Measurements from ENCODE around the gene C18orf63.
"Not testable (repeated sequence)": the region's sequence is repeated elsewhere in the genome, so short reads cannot be mapped to it uniquely, and the experiment has no call there.

The C18orf63 gene

GRCh38 chr18:74303936-74304335, 11.7 kb upstream of the C18orf63 start:
- FAIRE-seq (no peak), DNase-seq (ENCODE audit: insufficient read length) (no peak)
- TF ChIP-seq POLR2AphosphoS5 (IDR thresholded peaks at IDR 0.05; ENCODE audit: low read depth, low read length) (no peak), POLR2A (IDR thresholded peaks at IDR 0.05; ENCODE audit: low read depth, low read length) (no peak), TAF1 (IDR thresholded peaks at IDR 0.05; ENCODE audit: borderline replicate concordance, low read depth, low read length) (no peak)

GRCh38 chr18:74310411-74310810, 5.2 kb upstream of the C18orf63 start:
- TF ChIP-seq POLR2A (IDR thresholded peaks at IDR 0.05; ENCODE audit: low read depth, low read length) (no peak), TAF1 (IDR thresholded peaks at IDR 0.05; ENCODE audit: borderline replicate concordance, low read depth, low read length) (no peak), POLR2AphosphoS5 (IDR thresholded peaks at IDR 0.05; ENCODE audit: low read depth, low read length) (no peak)
- no peak for FAIRE-seq
- no peak for DNase-seq (ENCODE audit: insufficient read length)

- no peak for FAIRE-seq
- no peak for DNase-seq (ENCODE audit: insufficient read length)
- no peak for TF ChIP-seq POLR2A (IDR thresholded peaks at IDR 0.05; ENCODE audit: low read depth, low read length)
- TF ChIP-seq POLR2AphosphoS5 (IDR thresholded peaks at IDR 0.05; ENCODE audit: low read depth, low read length), result no peak
- no peak for TF ChIP-seq TAF1 (IDR thresholded peaks at IDR 0.05; ENCODE audit: borderline replicate concordance, low read depth, low read length)
These were observed 4.6 kb upstream of the C18orf63 start for GRCh38 chr18:74311000-74311399.

- FAIRE-seq, result no peak
- TF ChIP-seq TAF1 (IDR thresholded peaks at IDR 0.05; ENCODE audit: borderline replicate concordance, low read depth, low read length), result no peak
- TF ChIP-seq POLR2AphosphoS5 (IDR thresholded peaks at IDR 0.05; ENCODE audit: low read depth, low read length), result no peak
- no peak for TF ChIP-seq POLR2A (IDR thresholded peaks at IDR 0.05; ENCODE audit: low read depth, low read length)
- DNase-seq (ENCODE audit: insufficient read length), result no peak
These were observed 728 bp upstream of the C18orf63 start for GRCh38 chr18:74314759-74315463.

GRCh38 chr18:74316257-74317170, 875 bp downstream of the C18orf63 start:
- no peak for DNase-seq (ENCODE audit: insufficient read length)
- FAIRE-seq, result no peak
- TF ChIP-seq POLR2AphosphoS5 (IDR thresholded peaks at IDR 0.05; ENCODE audit: low read depth, low read length), result no peak
- no peak for TF ChIP-seq TAF1 (IDR thresholded peaks at IDR 0.05; ENCODE audit: borderline replicate concordance, low read depth, low read length)
- TF ChIP-seq POLR2A (IDR thresholded peaks at IDR 0.05; ENCODE audit: low read depth, low read length), result no peak

- no peak for DNase-seq (ENCODE audit: insufficient read length)
- TF ChIP-seq POLR2AphosphoS5 (IDR thresholded peaks at IDR 0.05; ENCODE audit: low read depth, low read length), result no peak
- TF ChIP-seq TAF1 (IDR thresholded peaks at IDR 0.05; ENCODE audit: borderline replicate concordance, low read depth, low read length), result no peak
- TF ChIP-seq POLR2A (IDR thresholded peaks at IDR 0.05; ENCODE audit: low read depth, low read length), result no peak
- FAIRE-seq, result no peak
These were observed 10.6 kb downstream of the C18orf63 start for GRCh38 chr18:74326231-74326630.

GRCh38 chr18:74326791-74327190, 11.2 kb downstream of the C18orf63 start:
- not testable (repeated sequence) for DNase-seq (ENCODE audit: insufficient read length); FAIRE-seq

GRCh38 chr18:74328206-74328605, 12.6 kb downstream of the C18orf63 start:
- DNase-seq (ENCODE audit: insufficient read length), result no peak
- no peak for TF ChIP-seq TAF1 (IDR thresholded peaks at IDR 0.05; ENCODE audit: borderline replicate concordance, low read depth, low read length)
- no peak for TF ChIP-seq POLR2A (IDR thresholded peaks at IDR 0.05; ENCODE audit: low read depth, low read length)
- no peak for TF ChIP-seq POLR2AphosphoS5 (IDR thresholded peaks at IDR 0.05; ENCODE audit: low read depth, low read length)
- FAIRE-seq, result no peak

GRCh38 chr18:74329688-74330205, 14.1 kb downstream of the C18orf63 start:
- FAIRE-seq, result no peak

GRCh38 chr18:74331404-74331803, 15.8 kb downstream of the C18orf63 start:
- no peak for TF ChIP-seq TAF1 (IDR thresholded peaks at IDR 0.05; ENCODE audit: borderline replicate concordance, low read depth, low read length)
- TF ChIP-seq POLR2AphosphoS5 (IDR thresholded peaks at IDR 0.05; ENCODE audit: low read depth, low read length), result no peak
- FAIRE-seq (peak; percentile 50), DNase-seq (ENCODE audit: insufficient read length) (no peak)

More at GRCh38 chr18:74329688-74330205, 14.1 kb downstream of the C18orf63 start:
- no peak for TF ChIP-seq TAF1 (IDR thresholded peaks at IDR 0.05; ENCODE audit: borderline replicate concordance, low read depth, low read length)
- no peak for TF ChIP-seq POLR2A (IDR thresholded peaks at IDR 0.05; ENCODE audit: low read depth, low read length)
- no peak for TF ChIP-seq POLR2AphosphoS5 (IDR thresholded peaks at IDR 0.05; ENCODE audit: low read depth, low read length)
- DNase-seq (ENCODE audit: insufficient read length), result no peak

GRCh38 chr18:74333091-74333490, 17.5 kb downstream of the C18orf63 start:
- TF ChIP-seq TAF1 (IDR thresholded peaks at IDR 0.05; ENCODE audit: borderline replicate concordance, low read depth, low read length) (no peak), POLR2A (IDR thresholded peaks at IDR 0.05; ENCODE audit: low read depth, low read length) (no peak), POLR2AphosphoS5 (IDR thresholded peaks at IDR 0.05; ENCODE audit: low read depth, low read length) (no peak)
- DNase-seq (ENCODE audit: insufficient read length) (no peak), FAIRE-seq (peak; percentile 51)
